Activated CD4-positive, alpha-beta T cell treated with anti-CD3 and anti-CD28 coated beads, Interleukin-2, amount 50 U/mL, for 4 hours (primary cell): ENCODE results near the gene AJM1.
"Not testable (repeated sequence)": the region's sequence is repeated elsewhere in the genome, so short reads cannot be mapped to it uniquely, and the experiment has no call there.

Experiments
- DNase-seq, 2 experiments: peaks; one replicate each; pipeline ENCODE4 v3.0.0-alpha.2; 2020

The AJM1 gene

DNA sequence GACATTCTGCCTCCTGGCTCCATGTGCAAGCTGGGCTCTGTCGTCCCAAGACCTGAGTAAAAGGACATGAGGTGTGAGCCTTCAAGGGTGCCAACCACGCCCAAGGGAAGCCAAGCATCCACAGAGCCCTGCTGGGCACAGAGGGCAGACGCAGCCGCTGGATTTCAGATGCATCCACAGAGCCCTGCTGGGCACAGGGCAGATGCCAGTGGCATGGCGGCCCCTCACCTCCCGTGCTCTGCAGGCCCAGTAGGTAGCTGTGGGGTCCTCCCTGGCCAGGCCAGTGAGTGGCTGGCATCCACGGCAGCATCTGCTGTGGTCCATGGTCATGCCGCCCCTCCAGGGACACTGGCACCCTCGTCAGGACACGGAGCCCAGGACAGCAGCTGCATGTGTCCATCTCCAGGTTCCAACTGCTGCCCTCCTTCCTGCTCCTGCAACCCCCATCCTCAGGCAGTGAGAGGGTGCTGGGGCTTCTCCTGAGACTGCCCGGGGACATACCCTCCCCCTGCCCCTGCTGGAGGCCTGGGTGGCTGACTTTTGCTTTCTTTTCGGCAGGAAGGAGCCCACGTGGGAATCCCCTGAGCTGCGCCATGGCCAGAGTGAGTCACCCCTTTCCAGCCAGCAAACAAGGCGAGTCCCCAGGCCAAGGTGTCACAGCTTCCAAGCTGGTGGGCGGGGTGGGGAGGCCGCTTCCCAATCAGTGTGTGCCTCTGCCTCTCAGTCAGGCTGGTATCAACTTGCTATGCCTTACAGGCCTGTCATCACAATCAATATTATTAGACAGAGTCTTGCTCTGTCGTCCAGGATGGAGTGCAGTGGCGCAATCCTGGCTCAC lies 40.0 kb downstream of the AJM1 start:
- peak; percentile 96 for DNase-seq

DNA sequence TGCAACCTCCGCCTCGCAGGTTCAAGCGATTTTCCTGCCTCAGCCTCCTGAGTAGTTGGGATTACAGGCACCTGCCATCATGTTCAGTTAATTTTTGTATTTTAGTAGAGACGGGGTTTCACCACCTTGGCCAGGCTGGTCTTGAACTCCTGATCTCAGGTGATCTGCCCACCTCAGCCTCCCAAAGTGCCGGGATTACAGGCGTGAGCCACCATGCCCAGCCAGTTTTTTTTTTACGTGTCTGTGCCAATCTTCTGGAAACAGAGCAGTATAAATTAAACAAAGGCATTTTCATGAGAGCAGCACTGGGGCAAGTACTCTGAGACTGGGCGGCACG lies 40.6 kb downstream of the AJM1 start:
- not testable (repeated sequence) for DNase-seq

DNA sequence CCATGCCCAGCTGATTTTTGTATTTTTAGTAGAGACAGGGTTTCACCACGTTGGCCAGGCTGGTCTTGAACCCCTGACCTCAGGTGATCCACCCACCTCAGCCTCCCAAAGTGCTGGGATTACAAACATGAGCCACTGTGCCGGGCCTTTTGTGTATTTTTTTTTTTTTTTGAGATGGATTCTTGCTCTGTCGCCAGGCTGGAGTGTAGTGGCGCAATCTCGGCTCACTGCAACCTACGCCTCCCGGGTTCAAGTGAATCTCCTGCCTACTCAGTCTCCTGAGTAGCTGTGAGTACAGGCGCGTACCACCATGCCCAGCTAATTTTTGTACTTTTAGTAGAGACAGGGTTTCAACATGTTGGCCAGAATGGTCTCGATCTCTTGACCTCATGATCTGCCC lies 41.4 kb downstream of the AJM1 start:
- not testable (repeated sequence) for DNase-seq

DNA sequence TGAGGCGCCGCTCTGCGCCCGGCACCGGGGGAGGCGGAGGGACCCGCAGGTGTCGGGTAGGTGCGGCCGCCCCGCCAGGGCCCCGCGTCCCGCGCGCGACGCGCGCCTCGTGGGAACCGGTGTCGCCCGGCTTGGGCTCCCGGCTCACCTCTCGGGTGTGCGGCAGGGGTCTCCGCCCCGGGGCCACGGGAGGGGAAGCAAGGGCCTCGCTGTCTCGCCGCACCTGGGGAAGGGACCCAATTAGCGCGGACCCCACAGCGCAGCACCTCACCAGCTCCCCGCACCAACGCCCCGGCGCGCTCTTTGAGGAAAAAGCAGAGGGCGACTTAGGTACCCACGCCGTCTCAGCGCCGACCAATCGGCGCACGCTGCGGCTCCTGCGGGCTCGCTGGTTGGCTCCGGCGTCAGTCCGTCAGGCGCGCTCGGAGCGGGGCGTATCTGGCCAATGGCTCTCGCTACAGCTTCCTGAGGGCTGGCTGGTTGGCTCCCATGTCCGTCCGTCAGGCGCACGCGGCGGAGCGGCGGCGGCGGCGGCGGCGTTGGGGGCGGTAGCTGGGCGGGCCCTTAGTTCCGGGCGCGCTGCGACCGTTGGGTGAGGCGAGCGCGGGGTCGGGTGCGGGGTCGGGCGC lies 43.8 kb downstream of the AJM1 start, which contains the start of gene TRAF2:
TSS of gene TRAF2 (plus strand) at position 567 of the 629 bp plus-strand sequence. CDS start 12,225 bp downstream, outside the sequence.
- peak; percentile 95 to 96 for DNase-seq

DNA sequence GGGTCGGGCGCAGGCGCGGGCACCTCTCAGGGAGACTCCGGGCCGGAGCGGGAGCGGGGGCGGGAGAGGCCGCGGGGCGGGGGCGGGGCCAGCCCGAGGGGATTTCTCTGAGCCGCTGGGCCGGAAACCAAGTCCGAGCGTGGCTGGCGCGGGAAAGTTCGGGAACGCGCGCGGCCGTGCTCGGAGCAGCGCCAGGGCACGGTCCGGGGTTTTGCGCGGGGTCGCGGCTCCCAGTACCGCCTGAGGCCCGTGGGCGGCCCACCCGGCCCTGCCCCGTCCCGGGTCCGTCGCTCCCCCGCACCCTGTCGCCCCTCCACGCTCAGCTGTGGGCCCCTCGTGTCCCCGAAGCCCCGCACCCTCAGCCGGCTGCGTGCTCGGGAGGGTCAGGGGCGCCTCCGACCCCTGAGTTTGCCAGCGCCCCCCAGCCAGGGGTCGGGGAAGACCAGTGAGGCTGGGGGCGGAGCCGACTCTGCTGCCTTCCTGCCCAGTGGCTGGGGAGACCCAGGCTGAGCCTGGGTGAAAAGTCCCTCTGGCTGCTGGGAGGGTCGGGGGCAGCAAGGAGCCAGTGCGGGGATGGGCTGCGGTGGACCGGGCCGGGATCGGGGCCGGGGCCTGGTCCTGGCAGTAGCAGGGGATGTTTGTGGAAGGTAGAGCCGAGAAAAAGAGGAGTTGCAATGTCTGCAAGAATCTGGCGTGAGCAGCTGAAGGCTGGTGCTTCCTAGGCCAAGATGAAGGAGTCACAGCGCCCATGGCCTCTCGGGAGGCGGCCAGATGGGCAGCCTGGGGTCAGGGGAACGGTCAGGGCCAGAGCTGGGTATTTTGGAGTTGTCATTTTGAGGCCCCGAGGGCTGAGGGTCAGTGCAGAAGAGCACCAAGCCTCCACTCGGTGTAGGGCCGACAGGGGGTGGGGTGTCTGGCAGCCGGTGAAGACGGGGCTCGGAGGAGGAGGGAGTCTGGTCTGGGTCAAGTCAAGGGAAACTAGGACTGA lies 44.6 kb downstream of the AJM1 start:
- peak in 1 of 2 experiments; percentile 22 for DNase-seq

DNA sequence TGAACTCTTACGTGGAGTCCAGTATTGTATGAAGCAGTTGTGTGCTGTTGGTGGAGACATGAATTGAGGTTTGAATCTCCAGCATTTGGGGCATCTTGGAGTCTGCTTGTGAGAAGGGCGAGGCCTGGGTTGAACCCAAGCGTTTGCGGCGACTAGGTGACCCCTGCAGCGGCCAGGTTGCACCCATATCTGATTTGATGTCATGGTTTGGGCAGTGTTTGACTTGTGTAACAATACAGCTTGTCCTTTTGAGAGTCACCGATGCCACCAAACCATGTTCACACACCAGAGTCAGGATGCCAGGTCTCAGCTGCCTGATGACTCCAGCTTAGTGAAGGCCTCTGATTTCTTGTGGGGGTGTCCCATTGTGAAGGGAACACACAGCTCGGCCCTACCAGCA lies 46.2 kb downstream of the AJM1 start:
- DNase-seq: no peak

DNA sequence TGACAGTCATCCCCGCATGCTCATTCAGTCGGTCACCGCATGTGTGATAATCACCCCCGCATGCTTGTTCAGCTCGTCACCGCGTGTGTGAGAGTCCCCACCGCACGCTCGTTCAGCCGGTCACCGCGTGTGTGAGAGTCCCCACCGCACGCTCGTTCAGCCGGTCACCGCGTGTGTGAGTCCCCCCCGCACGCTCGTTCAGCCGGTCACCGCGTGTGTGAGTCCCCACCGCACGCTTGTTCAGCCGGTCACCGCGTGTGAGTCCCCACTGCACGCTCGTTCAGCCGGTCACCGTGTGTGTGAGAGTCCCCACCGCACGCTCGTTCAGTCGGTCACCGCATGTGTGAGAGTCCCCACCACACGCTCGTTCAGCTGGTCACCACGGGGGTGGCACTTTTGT lies 47.6 kb downstream of the AJM1 start:
- DNase-seq: no peak

DNA sequence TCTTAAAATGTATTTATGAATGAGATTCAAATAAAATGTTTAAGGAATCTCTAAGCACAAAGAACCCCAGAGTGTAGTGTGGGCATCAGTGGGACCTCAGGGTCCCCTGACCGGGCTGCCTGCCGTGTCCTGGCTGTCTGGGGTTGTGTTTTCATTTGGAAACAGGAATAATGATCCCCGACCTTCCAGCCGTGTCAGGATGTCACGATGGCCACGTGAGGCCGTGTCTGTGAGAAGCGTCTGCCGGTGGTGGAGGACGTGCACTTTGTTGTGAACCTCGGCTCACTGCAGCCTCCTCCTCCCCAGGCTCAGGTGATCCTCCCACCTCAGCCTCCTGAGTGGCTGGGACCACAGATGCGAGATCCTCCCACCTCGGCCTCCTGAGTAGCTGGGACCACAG lies 48.4 kb downstream of the AJM1 start:
- DNase-seq: no peak
